Coronary artery (tissue), 2 donors: ENCODE results near the gene GNAI3.

Source experiments
- DNase-seq: peaks from one replicate; pipeline ENCODE4 v3.0.0-alpha.2; 2017; ENCODE audit warnings: low spot score
- H3K27ac ChIP-seq, 2 donors: fragments of 200-600 bp; sonication (generic); one replicate each; pipeline ENCODE4 v1.5.1; 2016 to 2019
- H3K4me3 ChIP-seq: fragments of 200-600 bp; sonication (generic); 2 replicates; pipeline ENCODE4 v1.5.1; 2016; ENCODE audit warnings: mild to moderate bottlenecking, moderate library complexity
- CTCF ChIP-seq: fragments of 200-600 bp; sonication (generic); IDR thresholded peaks from one replicate; pipeline ENCODE4 v1.5.1; 2019; ENCODE audit warnings: antibody characterized with exemption

Gene GNAI3

GRCh38 chr1:109579491-109579890, 31.1 kb downstream of the GNAI3 start:
- TF ChIP-seq CTCF = no peak

GRCh38 chr1:109582021-109582420, 33.6 kb downstream of the GNAI3 start:
- no peak for TF ChIP-seq CTCF
- DNase-seq = no peak
- Histone ChIP-seq H3K27ac (no peak overlapping the region), H3K4me3 (no peak overlapping the region)

More at GRCh38 chr1:109579491-109579890, 31.1 kb downstream of the GNAI3 start:
- H3K27ac ChIP-seq = peak overlapping the region; percentile 36 to 59
- DNase-seq = no peak
- H3K4me3 ChIP-seq = no peak overlapping the region

- DNase-seq = no peak
- no peak overlapping the region for H3K27ac ChIP-seq
- TF ChIP-seq CTCF = no peak
Measured at GRCh38 chr1:109584766-109585165, 36.4 kb downstream of the GNAI3 start.

GRCh38 chr1:109586055-109586454, 37.6 kb downstream of the GNAI3 start:
- no peak for TF ChIP-seq CTCF
- no peak overlapping the region for H3K27ac ChIP-seq
- no peak overlapping the region for H3K4me3 ChIP-seq
- DNase-seq = no peak

More at GRCh38 chr1:109584766-109585165, 36.4 kb downstream of the GNAI3 start:
- H3K4me3 ChIP-seq = no peak overlapping the region

GRCh38 chr1:109589177-109589576, 40.8 kb downstream of the GNAI3 start:
- H3K27ac ChIP-seq = no peak overlapping the region
- no peak for TF ChIP-seq CTCF
- no peak for DNase-seq
- H3K4me3 ChIP-seq = no peak overlapping the region

GRCh38 chr1:109589679-109590078, 41.3 kb downstream of the GNAI3 start:
- H3K4me3 ChIP-seq = no peak overlapping the region
- TF ChIP-seq CTCF = no peak
- no peak overlapping the region for H3K27ac ChIP-seq
- DNase-seq = no peak

- H3K4me3 ChIP-seq = no peak overlapping the region
- H3K27ac ChIP-seq = no peak overlapping the region
- no peak for DNase-seq
- TF ChIP-seq CTCF = no peak
Measured at GRCh38 chr1:109592916-109593315, 44.5 kb downstream of the GNAI3 start.
